Endothelial cell of umbilical vein (primary cell): ENCODE measurements around the gene TRDN. TPM values are rescaled to one million over a fixed set of nuclear protein-coding genes. Genes with fewer than 3 reads are reported as not detected.

Experiments
- BruUV-seq: library from RNA; stranded (reverse); fragments of 400-500 nt; replicated peaks from 2 replicates; lab custom pipeline; 2021; lab: Mats Ljungman, UMichigan
- CTCF ChIA-PET: fragments of 300-600, 350-600 bp; sonication (Branson Sonifier 250); formaldehyde crosslinking; loops from one replicate; lab custom pipeline; 2021; ENCODE audit warnings: antibody characterized with exemption, inconsistent platforms; lab: Charles Lee
- POLR2A ChIA-PET: fragments of 300-600, 350-600 bp; sonication (Branson Sonifier 250); formaldehyde crosslinking; loops from one replicate; lab custom pipeline; 2021; ENCODE audit warnings: antibody characterized with exemption, inconsistent platforms; lab: Charles Lee
- DNase-seq: peaks from one replicate; pipeline ENCODE4 v3.0.0-alpha.2; 2011; ENCODE audit warnings: low read depth, low spot score
- FAIRE-seq: peaks from 2 replicates; lab custom pipeline; 2011; peaks lifted over from hg19 to GRCh38; lab: Jason Lieb, UNC
- H2AFZ ChIP-seq: 2 replicates; pipeline ENCODE4 v1.6.0; 2012; ENCODE audit warnings: low read depth, low read length, control low read depth, inconsistent platforms
- H3K27ac ChIP-seq: 2 replicates; pipeline ENCODE4 v1.5.1; 2011; ENCODE audit warnings: low read depth, mild to moderate bottlenecking, control low read depth, low read length, moderate library complexity; ENCODE audit not compliant: insufficient read depth
- H3K27me3 ChIP-seq, 2 experiments: 2 replicates each; pipeline versions ENCODE4 v1.6.0 to v1.6.1; 2011; ENCODE audit warnings: low read length in 2 of 2, mixed read lengths in 1 of 2; ENCODE audit not compliant: control insufficient read depth in 2 of 2, insufficient read depth in 2 of 2
- H3K36me3 ChIP-seq, 2 experiments: 2 replicates in 1 of 2; 3 replicates in 1 of 2; pipeline ENCODE4 v1.5.1; 2011; ENCODE audit warnings: low read length in 2 of 2, mild to moderate bottlenecking in 1 of 2, moderate library complexity in 1 of 2; ENCODE audit not compliant: control insufficient read depth in 2 of 2, insufficient read depth in 2 of 2; ENCODE audit errors: extremely low read depth in 1 of 2
- H3K4me1 ChIP-seq: 3 replicates; pipeline ENCODE4 v1.5.1; 2011; ENCODE audit warnings: mild to moderate bottlenecking, low read length; ENCODE audit not compliant: control insufficient read depth, insufficient read depth; ENCODE audit errors: extremely low read depth
- H3K4me2 ChIP-seq: 2 replicates; pipeline ENCODE4 v1.6.1; 2011; ENCODE audit warnings: low read length, control low read depth, mixed read lengths; ENCODE audit not compliant: insufficient read depth
- H3K4me3 ChIP-seq, 3 experiments: fragments of 200-600 bp in 1 of 3; sonication (generic), shearing (Covaris generic) in 1 of 3; replicated peaks in 1 of 3; 2 replicates each; pipeline ENCODE4 v1.5.1; 2011 to 2016; ENCODE audit warnings: control low read depth in 3 of 3, low read length in 3 of 3, mild to moderate bottlenecking in 2 of 3, inconsistent platforms in 1 of 3, low read depth in 1 of 3, moderate library complexity in 1 of 3; ENCODE audit not compliant: insufficient read depth in 1 of 3
- H3K79me2 ChIP-seq: 2 replicates; pipeline ENCODE4 v1.6.0; 2012; ENCODE audit warnings: low read length, inconsistent platforms; ENCODE audit not compliant: control insufficient read depth, insufficient read depth
- H3K9ac ChIP-seq: replicated peaks from 2 replicates; pipeline ENCODE3; 2011; ENCODE audit warnings: low read length, control low read depth; ENCODE audit not compliant: insufficient read depth; ENCODE audit errors: extremely low read depth
- H3K9me1 ChIP-seq: replicated peaks from 3 replicates; pipeline ENCODE4 v1.6.0; 2011; ENCODE audit warnings: mild to moderate bottlenecking, low read length; ENCODE audit not compliant: control insufficient read depth, insufficient read depth; ENCODE audit errors: extremely low read depth
- H3K9me3 ChIP-seq: replicated peaks from 2 replicates; pipeline ENCODE4 v1.5.1; 2012; ENCODE audit warnings: low read length, inconsistent platforms; ENCODE audit not compliant: control insufficient read depth, insufficient read depth
- H4K20me1 ChIP-seq: replicated peaks from 2 replicates; pipeline ENCODE3; 2011; ENCODE audit warnings: mild to moderate bottlenecking, low read length; ENCODE audit not compliant: control insufficient read depth, insufficient read depth; ENCODE audit errors: extremely low read depth
- EZH2 ChIP-seq: IDR thresholded peaks from 2 replicates; pipeline ENCODE4 v1.6.1; 2012; ENCODE audit warnings: borderline replicate concordance, low read depth, mild to moderate bottlenecking, moderate library complexity, low read length, inconsistent platforms; ENCODE audit not compliant: severe bottlenecking
- FOS ChIP-seq: IDR thresholded peaks from 2 replicates; pipeline ENCODE4 v1.6.1; 2011; ENCODE audit warnings: mild to moderate bottlenecking, low read length, moderate library complexity, borderline replicate concordance; ENCODE audit not compliant: insufficient read depth
- GATA2 ChIP-seq: IDR thresholded peaks from 2 replicates; pipeline ENCODE4 v1.7.0; 2011; ENCODE audit warnings: low read depth, mild to moderate bottlenecking, moderate library complexity, mixed read lengths, low read length; ENCODE audit not compliant: insufficient read length, insufficient read depth
- JUN ChIP-seq: IDR thresholded peaks from 2 replicates; pipeline ENCODE4 v1.6.1; 2011; ENCODE audit warnings: borderline replicate concordance, low read depth; ENCODE audit not compliant: insufficient read length, insufficient read depth
- MYC ChIP-seq: IDR thresholded peaks from one replicate; pipeline ENCODE4 v1.6.1; 2011; ENCODE audit warnings: mild to moderate bottlenecking, low read depth, low read length
- POLR2A ChIP-seq: IDR thresholded peaks from 2 replicates; pipeline ENCODE4 v1.6.1; 2012; ENCODE audit warnings: low read depth, mild to moderate bottlenecking, control low read depth, low read length
- POLR2AphosphoS5 ChIP-seq: IDR thresholded peaks from 2 replicates; pipeline ENCODE4 v1.6.1; 2012; ENCODE audit warnings: low read depth, mild to moderate bottlenecking, control low read depth, low read length, moderate library complexity; ENCODE audit not compliant: insufficient read depth
- dilution Hi-C: fragments of 300-500 bp; cut with MboI; formaldehyde crosslinking; loops from one replicate; pipeline ENCODE4 v1.15.0; 2019; ENCODE audit warnings: low sequenced_read_pairs; ENCODE audit not compliant: extremely low pct_ligation_motif_present
- intact Hi-C: fragments of 100-400 bp; cut with micrococcal nuclease; formaldehyde crosslinking; loops from one replicate; pipeline ENCODE4 v1.10.0; 2022
- polyA plus RNA-seq, 4 experiments: library from polyadenylated mRNA; depleted of rRNA in 3 of 4; stranded (reverse) in 3 of 4; unstranded in 1 of 4; fragments of >200 nt; gene quantifications; 2 replicates each; pipeline versions ENCODE4 v1.2.1 to v1.2.3, GENCODE V29; 2011 to 2012; ENCODE audit warnings: missing spikeins in 1 of 4
- total RNA-seq: library from RNA; stranded (reverse); gene quantifications from 2 replicates; pipeline ENCODE4 v1.2.3, GENCODE V29; 2021
- TF ChIP-seq, protein P1 (sequence below): IDR thresholded peaks from 2 replicates; pipeline ENCODE4 v1.6.1; 2011; ENCODE audit not compliant: insufficient read depth, insufficient read length
- TF ChIP-seq, protein P2 (sequence below), 2 donors: IDR thresholded peaks; 1 replicate in 1 of 2; 2 replicates in 1 of 2; pipeline ENCODE4 v1.5.1; 2011; ENCODE audit warnings: low read length in 2 of 2, mild to moderate bottlenecking in 2 of 2, moderate library complexity in 2 of 2, control low read depth in 1 of 2, inconsistent platforms in 1 of 2, low read depth in 1 of 2; ENCODE audit not compliant: insufficient read depth in 1 of 2; ENCODE audit errors: extremely low read depth in 1 of 2

TRDN gene
- total and polyA plus RNA-seq, 2 donors (not counting 3 experiments of a cell fraction or from before 2014, with no cell fraction given) = not detected

DNA sequence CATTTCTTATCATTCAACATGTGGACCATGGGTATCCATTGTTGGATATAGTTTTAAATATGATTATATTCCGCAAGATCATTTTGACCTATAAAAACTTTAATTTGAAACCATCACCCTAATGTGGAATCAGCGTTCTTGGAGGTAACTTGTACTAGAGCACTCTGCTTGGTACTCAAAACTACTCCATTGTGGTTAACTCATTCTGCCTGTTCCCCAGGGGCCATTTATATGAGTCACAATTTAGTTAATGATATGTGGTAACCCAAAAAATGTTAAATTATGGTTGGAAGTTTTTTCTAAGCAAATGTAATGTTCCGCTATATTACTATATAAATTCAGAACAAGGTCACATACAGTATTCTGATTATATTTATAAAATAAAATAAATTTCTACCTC is 109.3 kb downstream of the TRDN start:
- TF ChIP-seq EZH2 = no peak
- TF ChIP-seq GATA2 = no peak
- TF ChIP-seq POLR2AphosphoS5 = no peak
- no peak for TF ChIP-seq FOS
- TF ChIP-seq, protein P1, sequence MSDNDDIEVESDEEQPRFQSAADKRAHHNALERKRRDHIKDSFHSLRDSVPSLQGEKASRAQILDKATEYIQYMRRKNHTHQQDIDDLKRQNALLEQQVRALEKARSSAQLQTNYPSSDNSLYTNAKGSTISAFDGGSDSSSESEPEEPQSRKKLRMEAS = no peak
- TF ChIP-seq JUN = no peak
- TF ChIP-seq MYC = no peak
- TF ChIP-seq, protein P2, sequence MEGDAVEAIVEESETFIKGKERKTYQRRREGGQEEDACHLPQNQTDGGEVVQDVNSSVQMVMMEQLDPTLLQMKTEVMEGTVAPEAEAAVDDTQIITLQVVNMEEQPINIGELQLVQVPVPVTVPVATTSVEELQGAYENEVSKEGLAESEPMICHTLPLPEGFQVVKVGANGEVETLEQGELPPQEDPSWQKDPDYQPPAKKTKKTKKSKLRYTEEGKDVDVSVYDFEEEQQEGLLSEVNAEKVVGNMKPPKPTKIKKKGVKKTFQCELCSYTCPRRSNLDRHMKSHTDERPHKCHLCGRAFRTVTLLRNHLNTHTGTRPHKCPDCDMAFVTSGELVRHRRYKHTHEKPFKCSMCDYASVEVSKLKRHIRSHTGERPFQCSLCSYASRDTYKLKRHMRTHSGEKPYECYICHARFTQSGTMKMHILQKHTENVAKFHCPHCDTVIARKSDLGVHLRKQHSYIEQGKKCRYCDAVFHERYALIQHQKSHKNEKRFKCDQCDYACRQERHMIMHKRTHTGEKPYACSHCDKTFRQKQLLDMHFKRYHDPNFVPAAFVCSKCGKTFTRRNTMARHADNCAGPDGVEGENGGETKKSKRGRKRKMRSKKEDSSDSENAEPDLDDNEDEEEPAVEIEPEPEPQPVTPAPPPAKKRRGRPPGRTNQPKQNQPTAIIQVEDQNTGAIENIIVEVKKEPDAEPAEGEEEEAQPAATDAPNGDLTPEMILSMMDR (IDR thresholded peaks at IDR 0.05; ENCODE audit: extremely low read depth in 1 of 2, insufficient read depth in 1 of 2, low read depth in 1 of 2, low read length in 2 of 2) = no peak
- no peak for TF ChIP-seq POLR2A
- H3K36me3 ChIP-seq = no peaks in the 10 kb centered on the region
- intact Hi-C loops = no loop called here
- no peaks in the 10 kb centered on the region for H3K4me1 ChIP-seq
- CTCF ChIA-PET = no interaction called here
- H3K9me3 ChIP-seq = no peaks in the 10 kb centered on the region
- H3K4me3 ChIP-seq = no peak overlapping the region
- DNase-seq (no peak), FAIRE-seq (no peak)
- no TSS peak for BruUV-seq
- dilution Hi-C loops = no loop called here
- no peak overlapping the region for H3K4me2 ChIP-seq
- POLR2A ChIA-PET = no interaction called here
- no peaks in the 10 kb centered on the region for H3K9me1 ChIP-seq
- H4K20me1 ChIP-seq = no peaks in the 10 kb centered on the region
- H3K27ac ChIP-seq = no peak overlapping the region
- no peak overlapping the region for H3K9ac ChIP-seq
- H3K79me2 ChIP-seq = no peaks in the 10 kb centered on the region
- H2AFZ ChIP-seq = no peak overlapping the region
- no peaks in the 10 kb centered on the region for H3K27me3 ChIP-seq
